NOMO-1 (cell line): ENCODE results near the gene MYO1G.
"Not testable (repeated sequence)": the region's sequence is repeated elsewhere in the genome, so short reads cannot be mapped to it uniquely, and the experiment has no call there.

ENCODE experiments used
- DNase-seq, 2 experiments: peaks; one replicate each; lab custom pipeline; 2025; ENCODE audit not compliant: unreplicated experiment in 2 of 2; lab: John Stamatoyannopoulos, UW

Gene MYO1G

GRCh38 chr7:44945479-44945878, 33.3 kb downstream of the MYO1G start:
- DNase-seq, result no peak

- no peak for DNase-seq
Observed at GRCh38 chr7:44944821-44945220, 34.0 kb downstream of the MYO1G start.

- no peak for DNase-seq
Observed at GRCh38 chr7:44943631-44944030, 35.2 kb downstream of the MYO1G start.

- DNase-seq, result no peak
Observed at GRCh38 chr7:44937426-44937825, 41.4 kb downstream of the MYO1G start.

- DNase-seq, result no peak
Observed at GRCh38 chr7:44936322-44936721, 42.5 kb downstream of the MYO1G start.

GRCh38 chr7:44935583-44935982, 43.2 kb downstream of the MYO1G start:
- DNase-seq, result no peak

- DNase-seq, result no peak
Observed at GRCh38 chr7:44935016-44935415, 43.8 kb downstream of the MYO1G start.

- not testable (repeated sequence) for DNase-seq
Observed at GRCh38 chr7:44934510-44934909, 44.3 kb downstream of the MYO1G start.

- no peak for DNase-seq
Observed at GRCh38 chr7:44930921-44931320, 47.9 kb downstream of the MYO1G start.

GRCh38 chr7:44922351-44922694, 56.5 kb downstream of the MYO1G start:
- no peak for DNase-seq

GRCh38 chr7:44921607-44922350, 57.0 kb downstream of the MYO1G start:
- DNase-seq, result peak; percentile 57 to 80

- no peak for DNase-seq
Observed at GRCh38 chr7:44920119-44920518, 58.7 kb downstream of the MYO1G start.

GRCh38 chr7:44918029-44918428, 60.8 kb downstream of the MYO1G start:
- no peak for DNase-seq

- DNase-seq, result no peak
Observed at GRCh38 chr7:44917465-44917864, 61.4 kb downstream of the MYO1G start.

GRCh38 chr7:44914992-44915607, 63.7 kb downstream of the MYO1G start:
- no peak for DNase-seq

GRCh38 chr7:44912775-44913347, 66.0 kb downstream of the MYO1G start:
- no peak for DNase-seq
